SH-SY5Y (cell line): Measurements from ENCODE around the gene COL18A1.

ENCODE experiments used
- GATA2 ChIP-seq: IDR thresholded peaks from 2 replicates; pipeline ENCODE4 v1.6.1; 2011; ENCODE audit warnings: mild to moderate bottlenecking, low read depth, low read length
- GATA3 ChIP-seq: IDR thresholded peaks from 2 replicates; pipeline ENCODE4 v1.6.1; 2011; ENCODE audit warnings: low read depth, mild to moderate bottlenecking, low read length, moderate library complexity

GRCh38 chr21:45551783-45552695 is 147.1 kb downstream of the COL18A1 start:
- TF ChIP-seq GATA3 (no peak), GATA2 (no peak)
